Nephron progenitor cell (in vitro differentiated cells): Measurements from ENCODE around the gene MUC13.

Experiments
- DNase-seq: peaks from one replicate; pipeline ENCODE4 v3.0.0; 2021
- H3K27ac Mint-ChIP-seq: 2 replicates; pipeline ENCODE4 v1.8.0; 2021; ENCODE audit warnings: mild to moderate bottlenecking, moderate library complexity, mixed read lengths
- H3K27me3 Mint-ChIP-seq: 2 replicates; pipeline ENCODE4 v1.8.0; 2021; ENCODE audit warnings: mild to moderate bottlenecking, low read depth, mixed read lengths; ENCODE audit not compliant: poor library complexity
- H3K36me3 Mint-ChIP-seq: 2 replicates; pipeline ENCODE4 v1.8.0; 2021; ENCODE audit warnings: low read depth, mixed read lengths
- H3K4me1 Mint-ChIP-seq: 2 replicates; pipeline ENCODE4 v1.8.0; 2021; ENCODE audit warnings: mixed read lengths
- H3K4me3 Mint-ChIP-seq: 2 replicates; pipeline ENCODE4 v1.8.0; 2021; ENCODE audit warnings: mild to moderate bottlenecking, moderate library complexity, mixed read lengths
- H3K9me3 Mint-ChIP-seq: 2 replicates; pipeline ENCODE4 v1.8.0; 2021; ENCODE audit warnings: mild to moderate bottlenecking, moderate library complexity, mixed read lengths
- TF ChIP-seq, protein P1 (sequence below): fragments of 200-600 bp; sonication (generic); IDR thresholded peaks from 2 replicates; pipeline ENCODE4 v1.5.0; 2021; ENCODE audit warnings: antibody characterized with exemption

MUC13 gene, protein sequence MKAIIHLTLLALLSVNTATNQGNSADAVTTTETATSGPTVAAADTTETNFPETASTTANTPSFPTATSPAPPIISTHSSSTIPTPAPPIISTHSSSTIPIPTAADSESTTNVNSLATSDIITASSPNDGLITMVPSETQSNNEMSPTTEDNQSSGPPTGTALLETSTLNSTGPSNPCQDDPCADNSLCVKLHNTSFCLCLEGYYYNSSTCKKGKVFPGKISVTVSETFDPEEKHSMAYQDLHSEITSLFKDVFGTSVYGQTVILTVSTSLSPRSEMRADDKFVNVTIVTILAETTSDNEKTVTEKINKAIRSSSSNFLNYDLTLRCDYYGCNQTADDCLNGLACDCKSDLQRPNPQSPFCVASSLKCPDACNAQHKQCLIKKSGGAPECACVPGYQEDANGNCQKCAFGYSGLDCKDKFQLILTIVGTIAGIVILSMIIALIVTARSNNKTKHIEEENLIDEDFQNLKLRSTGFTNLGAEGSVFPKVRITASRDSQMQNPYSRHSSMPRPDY

DNA sequence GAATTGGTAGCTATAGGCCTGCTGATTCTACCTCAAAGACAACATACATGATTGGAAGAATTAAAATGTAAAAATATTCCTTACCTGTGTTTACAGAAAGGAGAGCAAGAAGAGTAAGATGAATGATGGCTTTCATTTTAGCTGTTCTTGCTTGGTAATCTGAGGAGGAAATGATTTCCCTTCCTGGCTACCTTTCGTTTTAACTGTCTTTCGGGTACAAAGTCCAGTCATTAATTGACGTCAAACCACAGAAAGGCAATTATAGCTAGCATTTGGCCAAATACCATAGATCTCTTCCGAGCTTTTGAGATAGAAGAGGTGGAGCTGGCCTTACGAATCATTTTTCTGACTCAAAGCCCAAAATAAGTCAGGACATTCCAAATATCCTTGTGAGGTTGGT lies at the start of gene MUC13:
MUC13 (minus strand) TSS at position 175 of the 400 bp plus-strand sequence; CDS start at position 136, 39 bp downstream.
- Mint-ChIP-seq H3K9me3 (peaks cover 3% of the 10 kb centered on the region), H3K27me3 (peaks cover 10% of the 10 kb centered on the region), H3K27ac (no peak within 1 kb of the TSS), H3K4me1 (no peaks in the 10 kb centered on the region), H3K4me3 (no peak within 1 kb of the TSS), H3K36me3 (no peaks in the 10 kb centered on the region)
- no peak for DNase-seq
- TF ChIP-seq, protein P1, sequence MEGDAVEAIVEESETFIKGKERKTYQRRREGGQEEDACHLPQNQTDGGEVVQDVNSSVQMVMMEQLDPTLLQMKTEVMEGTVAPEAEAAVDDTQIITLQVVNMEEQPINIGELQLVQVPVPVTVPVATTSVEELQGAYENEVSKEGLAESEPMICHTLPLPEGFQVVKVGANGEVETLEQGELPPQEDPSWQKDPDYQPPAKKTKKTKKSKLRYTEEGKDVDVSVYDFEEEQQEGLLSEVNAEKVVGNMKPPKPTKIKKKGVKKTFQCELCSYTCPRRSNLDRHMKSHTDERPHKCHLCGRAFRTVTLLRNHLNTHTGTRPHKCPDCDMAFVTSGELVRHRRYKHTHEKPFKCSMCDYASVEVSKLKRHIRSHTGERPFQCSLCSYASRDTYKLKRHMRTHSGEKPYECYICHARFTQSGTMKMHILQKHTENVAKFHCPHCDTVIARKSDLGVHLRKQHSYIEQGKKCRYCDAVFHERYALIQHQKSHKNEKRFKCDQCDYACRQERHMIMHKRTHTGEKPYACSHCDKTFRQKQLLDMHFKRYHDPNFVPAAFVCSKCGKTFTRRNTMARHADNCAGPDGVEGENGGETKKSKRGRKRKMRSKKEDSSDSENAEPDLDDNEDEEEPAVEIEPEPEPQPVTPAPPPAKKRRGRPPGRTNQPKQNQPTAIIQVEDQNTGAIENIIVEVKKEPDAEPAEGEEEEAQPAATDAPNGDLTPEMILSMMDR: no peak

DNA sequence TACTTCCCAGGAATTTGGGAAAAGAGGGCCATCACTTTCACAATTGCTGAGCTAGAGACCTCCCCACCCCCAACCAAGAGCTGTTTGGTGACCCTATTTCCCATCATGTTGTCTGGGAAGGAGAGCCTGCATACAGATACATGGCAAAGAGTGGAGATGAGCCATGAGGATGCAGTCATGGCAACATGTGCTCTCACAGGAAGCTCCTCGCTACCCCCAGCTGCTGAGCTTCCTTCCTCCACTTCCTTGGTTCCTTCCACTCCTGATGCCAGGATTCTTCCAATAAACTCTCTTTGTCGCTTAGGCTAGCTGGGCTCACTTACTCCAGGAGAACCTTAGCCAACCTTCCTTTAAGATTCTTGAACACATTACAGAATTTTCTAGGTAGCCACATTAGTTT lies 48.3 kb upstream of the MUC13 start:
- H3K36me3 Mint-ChIP-seq: peaks cover 14% of the 10 kb centered on the region
- H3K4me1 Mint-ChIP-seq: peaks cover 15% of the 10 kb centered on the region
- peaks cover under 1% of the 10 kb centered on the region for H3K9me3 Mint-ChIP-seq
- no peaks in the 10 kb centered on the region for H3K27me3 Mint-ChIP-seq
- H3K4me3 Mint-ChIP-seq: no peak overlapping the region
- TF ChIP-seq, protein P1: no peak
- peak overlapping the region; percentile 64 for H3K27ac Mint-ChIP-seq
- DNase-seq: no peak

DNA sequence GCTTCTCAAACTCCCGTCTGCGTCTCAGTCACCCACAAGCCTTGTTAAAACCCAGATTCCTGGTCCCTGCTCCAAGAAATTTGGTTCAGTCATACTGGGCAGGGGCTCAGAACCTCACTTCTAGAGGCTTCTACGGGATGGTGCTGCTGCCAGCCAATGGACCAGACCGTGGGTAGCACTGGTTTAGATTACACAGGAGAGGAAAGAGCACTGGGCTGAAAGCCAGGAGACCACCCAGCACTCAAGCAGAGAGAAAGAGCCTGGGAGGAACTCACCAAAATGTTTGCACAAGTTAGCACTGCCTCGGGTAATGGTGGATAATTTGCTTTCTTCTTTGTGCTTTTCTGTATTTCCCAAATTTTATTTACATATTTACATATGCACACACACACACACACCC lies 46.9 kb upstream of the MUC13 start:
- DNase-seq: no peak
- Mint-ChIP-seq H3K36me3 (peaks cover 28% of the 10 kb centered on the region), H3K4me1 (peaks cover 15% of the 10 kb centered on the region), H3K4me3 (no peak overlapping the region), H3K27ac (no peak overlapping the region), H3K27me3 (no peaks in the 10 kb centered on the region), H3K9me3 (peaks cover 14% of the 10 kb centered on the region)
- TF ChIP-seq, protein P1: no peak

DNA sequence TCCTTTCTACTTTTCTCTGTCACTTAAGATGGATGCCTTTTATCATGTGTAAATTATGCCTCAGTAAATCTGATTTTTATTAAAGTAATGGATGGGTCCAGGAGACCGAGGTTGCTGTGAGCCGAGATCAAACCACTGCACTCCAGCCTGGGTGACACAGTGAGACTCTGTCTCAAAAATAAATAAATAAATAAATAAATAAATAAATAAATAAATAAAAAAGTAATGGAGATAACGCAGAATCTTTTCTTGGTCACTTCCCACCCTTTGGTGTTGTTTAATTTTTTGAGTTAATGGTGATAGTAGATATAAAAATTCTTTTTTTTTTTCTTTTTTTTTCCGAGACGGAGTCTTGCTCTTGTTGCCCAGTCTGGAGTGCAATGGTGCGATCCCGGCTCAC lies 44.1 kb upstream of the MUC13 start:
- no peak for DNase-seq

DNA sequence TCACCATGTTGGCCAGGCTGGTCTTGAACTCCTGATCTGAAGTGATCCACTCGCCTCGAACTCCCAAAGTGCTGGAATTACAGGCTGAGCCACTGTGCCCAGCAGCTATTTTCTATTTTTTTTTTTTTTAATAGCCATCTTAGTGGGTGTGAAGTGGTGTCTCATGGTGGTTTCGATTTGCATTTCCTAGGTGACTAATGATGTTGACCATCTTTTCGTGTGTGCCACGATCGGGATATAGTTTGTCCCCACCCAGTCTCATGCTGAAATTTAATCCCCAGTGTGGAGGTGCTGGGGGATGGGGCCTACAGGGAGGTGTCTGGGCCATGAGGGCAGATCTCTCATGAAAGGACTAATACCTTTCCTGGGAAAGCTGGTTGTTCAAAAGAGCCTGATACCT lies 41.8 kb upstream of the MUC13 start:
- Mint-ChIP-seq H3K9me3 (peaks cover 20% of the 10 kb centered on the region), H3K27ac (no peak overlapping the region), H3K27me3 (no peaks in the 10 kb centered on the region), H3K36me3 (peaks cover 37% of the 10 kb centered on the region), H3K4me3 (no peak overlapping the region), H3K4me1 (peaks cover 25% of the 10 kb centered on the region)
- DNase-seq: no peak
- TF ChIP-seq, protein P1: no peak

More for the DNA sequence above, 44.1 kb upstream of the MUC13 start:
- H3K4me3 Mint-ChIP-seq: no peak overlapping the region
- TF ChIP-seq, protein P1: no peak
- no peak overlapping the region for H3K27ac Mint-ChIP-seq
- H3K36me3 Mint-ChIP-seq: peaks cover 39% of the 10 kb centered on the region
- peaks cover 18% of the 10 kb centered on the region for H3K4me1 Mint-ChIP-seq
- H3K9me3 Mint-ChIP-seq: peaks cover 20% of the 10 kb centered on the region
- H3K27me3 Mint-ChIP-seq: no peaks in the 10 kb centered on the region

DNA sequence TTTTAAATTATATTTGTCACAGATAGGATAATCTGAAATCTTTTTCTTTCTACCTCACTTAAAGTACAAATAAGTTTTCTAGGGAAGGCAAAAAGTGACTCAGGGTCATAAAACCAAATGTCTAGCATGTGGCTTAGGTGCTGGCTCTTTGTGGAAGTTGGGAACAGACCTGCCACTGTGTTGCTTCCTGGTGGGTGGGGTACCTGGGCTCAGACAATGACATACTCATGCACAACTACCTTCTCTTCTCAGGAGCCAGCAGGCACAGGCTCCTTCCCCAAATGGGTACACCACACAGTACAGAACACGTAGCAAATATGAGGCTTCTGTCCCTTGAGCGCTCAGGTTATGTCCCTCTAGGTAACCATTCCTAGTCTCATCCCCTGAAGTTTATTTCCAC lies 40.1 kb upstream of the MUC13 start:
- Mint-ChIP-seq H3K4me3 (no peak overlapping the region), H3K36me3 (peaks cover 37% of the 10 kb centered on the region), H3K4me1 (peaks cover 24% of the 10 kb centered on the region), H3K27ac (no peak overlapping the region), H3K9me3 (peaks cover 20% of the 10 kb centered on the region), H3K27me3 (no peaks in the 10 kb centered on the region)
- no peak for DNase-seq
- TF ChIP-seq, protein P1: no peak
